CD4-positive, alpha-beta T cell (primary cell): Measurements from ENCODE around the gene SFT2D1. TPM values are rescaled to one million over a fixed set of nuclear protein-coding genes. Genes with fewer than 3 reads are reported as not detected.

ENCODE experiments used
- ATAC-seq: fragments of 200-7000 bp; cut with Tn5 transposase; one replicate; pipeline ENCODE4 v1.10.0; 2022; ENCODE audit warnings: mild to moderate bottlenecking; ENCODE audit not compliant: poor library complexity
- CTCF ChIA-PET: fragments of 350-600 bp; sonication (Branson Sonifier 250); formaldehyde crosslinking; loops from one replicate; lab custom pipeline; 2021; ENCODE audit warnings: antibody characterized with exemption, inconsistent platforms; lab: Charles Lee
- POLR2A ChIA-PET: fragments of 350-600 bp; sonication (Branson Sonifier 250); formaldehyde crosslinking; loops from one replicate; lab custom pipeline; 2021; ENCODE audit warnings: antibody characterized with exemption, inconsistent platforms; lab: Charles Lee
- DNase-seq, 14 experiments: peaks; one replicate each; pipeline ENCODE4 v3.0.0-alpha.2; 2013 to 2020; ENCODE audit warnings: mixed read lengths in 2 of 14
- H3K27ac ChIP-seq, 2 donors: one replicate each; pipeline versions ENCODE4 v1.5.1 to v1.7.0; 2013; ENCODE audit warnings: low read length in 2 of 2, low read depth in 1 of 2, mild to moderate bottlenecking in 1 of 2
- H3K27me3 ChIP-seq, 2 experiments: 1 replicate in 1 of 2; 2 replicates in 1 of 2; pipeline versions ENCODE4 v1.6.1 to v1.7.0; 2013; ENCODE audit warnings: low read length in 2 of 2, control low read depth in 1 of 2, mild to moderate bottlenecking in 1 of 2, moderate library complexity in 1 of 2; ENCODE audit not compliant: insufficient read depth in 2 of 2, control insufficient read depth in 1 of 2
- H3K36me3 ChIP-seq: one replicate; pipeline ENCODE4 v1.6.1; 2013; ENCODE audit warnings: low read length, control low read depth; ENCODE audit not compliant: insufficient read depth
- H3K4me1 ChIP-seq: one replicate; pipeline ENCODE4 v1.6.1; 2013; ENCODE audit warnings: low read length, control low read depth; ENCODE audit not compliant: insufficient read depth
- H3K4me3 ChIP-seq: one replicate; pipeline ENCODE4 v1.5.1; 2013; ENCODE audit warnings: mild to moderate bottlenecking, low read length, moderate library complexity
- H3K9me3 ChIP-seq, 2 experiments: 1 replicate in 1 of 2; 2 replicates in 1 of 2; pipeline versions ENCODE4 v1.6.1 to v1.7.0; 2013; ENCODE audit warnings: low read length in 2 of 2, mild to moderate bottlenecking in 2 of 2, control low read depth in 1 of 2, moderate library complexity in 1 of 2; ENCODE audit not compliant: control insufficient read depth in 1 of 2, insufficient read depth in 1 of 2
- H3K27ac Mint-ChIP-seq: one replicate; pipeline ENCODE4 v1.8.0; 2020; ENCODE audit warnings: mixed read lengths
- H3K27me3 Mint-ChIP-seq: one replicate; pipeline ENCODE4 v1.8.0; 2021; ENCODE audit warnings: mixed read lengths
- H3K36me3 Mint-ChIP-seq: one replicate; pipeline ENCODE4 v1.8.0; 2021; ENCODE audit warnings: low read depth, mixed read lengths
- H3K4me1 Mint-ChIP-seq: one replicate; pipeline ENCODE4 v1.8.0; 2021; ENCODE audit warnings: low read depth, mixed read lengths
- H3K4me3 Mint-ChIP-seq: one replicate; pipeline ENCODE4 v1.8.0; 2020; ENCODE audit warnings: mild to moderate bottlenecking, mixed read lengths
- H3K9me3 Mint-ChIP-seq: one replicate; pipeline ENCODE4 v1.8.0; 2020; ENCODE audit warnings: mixed read lengths
- CTCF ChIP-seq: fragments of 200-600 bp; IDR thresholded peaks from one replicate; pipeline ENCODE4 v1.8.0; 2022; ENCODE audit warnings: antibody characterized with exemption, mild to moderate bottlenecking
- intact Hi-C, 2 experiments: fragments of 100-400 bp; cut with DNase I in 1 of 2; cut with micrococcal nuclease in 1 of 2; formaldehyde crosslinking; loops; one replicate each; pipeline versions ENCODE4 v1.15.1 to v1.9.0; 2023 to 2025; cut with DNase I, micrococcal nuclease
- total RNA-seq, 174 experiments: library from RNA in 2 of 174; stranded (reverse) in 2 of 174; gene quantifications; one replicate each; pipeline ENCODE4 v1.2.3 and lab custom pipeline; 2021 to 2026

Gene SFT2D1
- total RNA-seq, 2 experiments from 2014 or later = 10.4 to 12.5 TPM

- H3K4me3 ChIP-seq = peak overlapping the region; percentile 92
- ATAC-seq (no peak), DNase-seq (peak in 3 of 14 experiments; percentile 17 to 37 (median 33))
- Mint-ChIP-seq H3K9me3 (no peaks in the 10 kb centered on the region), H3K4me1 (peaks cover 9% of the 10 kb centered on the region), H3K27ac (peak overlapping the region; percentile 82), H3K4me3 (peak overlapping the region; percentile 90), H3K27me3 (no peaks in the 10 kb centered on the region), H3K36me3 (peaks cover 6% of the 10 kb centered on the region)
- H3K9me3 ChIP-seq = no peaks in the 10 kb centered on the region
- no peaks in the 10 kb centered on the region for H3K27me3 ChIP-seq
- intact Hi-C loops = loop anchor here in 1 of 2 experiments (5.0 kb wide), 1 partner anchor 39 kb away; the partner anchor contains the start of gene MPC1
- peaks cover 5% of the 10 kb centered on the region for H3K36me3 ChIP-seq
- ChIA-PET CTCF (interaction anchor here (0.7 kb wide), 1 partner anchor 38 kb away, joined by 3 read pairs; no protein-coding TSS in a partner anchor), POLR2A (interaction anchor here (0.9 to 2.1 kb wide), 5 partner anchors 38 to 615 kb away, joined by 3 to 8 read pairs (median 4); partner anchors contain the start of genes RNASET2 and RPS6KA2)
- no peak for TF ChIP-seq CTCF
- H3K27ac ChIP-seq = peak overlapping the region; percentile 78 to 82
- peaks cover 40% of the 10 kb centered on the region for H3K4me1 ChIP-seq
Measured at GRCh38 chr6:166343150-166343487, 774 bp upstream of the SFT2D1 start.

DNA sequence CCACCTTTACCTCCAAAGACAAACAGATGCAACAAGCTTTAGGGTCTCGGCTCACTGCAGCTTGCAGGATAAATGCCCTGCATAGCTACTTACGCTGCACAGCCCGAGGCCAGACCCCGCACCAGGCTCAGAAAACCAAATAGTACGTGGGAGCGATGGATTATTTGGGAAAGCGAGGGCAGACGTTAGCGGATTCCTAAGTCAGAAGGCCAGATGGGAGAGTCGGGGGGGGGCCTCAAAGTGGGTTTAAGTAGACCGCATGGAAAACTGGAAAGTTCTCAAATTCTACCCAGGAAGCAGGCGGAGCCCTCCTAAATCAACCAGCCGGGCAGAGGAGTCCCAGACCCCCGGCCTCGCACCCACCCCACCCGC, 382 bp downstream of the SFT2D1 start:
- Histone ChIP-seq H3K9me3 (no peaks in the 10 kb centered on the region), H3K27ac (peak overlapping the region; percentile 78 to 82), H3K27me3 (no peaks in the 10 kb centered on the region), H3K4me1 (peaks cover 50% of the 10 kb centered on the region), H3K4me3 (peak overlapping the region; percentile 92), H3K36me3 (peaks cover 15% of the 10 kb centered on the region)
- Mint-ChIP-seq H3K27me3 (no peaks in the 10 kb centered on the region), H3K4me1 (peaks cover 9% of the 10 kb centered on the region), H3K9me3 (no peaks in the 10 kb centered on the region), H3K4me3 (peak overlapping the region; percentile 90), H3K27ac (peak overlapping the region; percentile 77), H3K36me3 (peaks cover 6% of the 10 kb centered on the region)
- TF ChIP-seq CTCF = no peak
- intact Hi-C loops = loop anchor here in 1 of 2 experiments (5.0 kb wide), 1 partner anchor 40 kb away; the partner anchor contains the start of gene MPC1
- ChIA-PET CTCF (no interaction called here), POLR2A (interaction anchor here (0.7 to 2.1 kb wide), 8 partner anchors 21 to 778 kb away, joined by 3 to 9 read pairs (median 4); partner anchors contain the start of genes RNASET2 and RPS6KA2)
- ATAC-seq = peak; percentile 43
- DNase-seq = peak in 4 of 14 experiments; percentile 14 to 39 (median 31)

DNA sequence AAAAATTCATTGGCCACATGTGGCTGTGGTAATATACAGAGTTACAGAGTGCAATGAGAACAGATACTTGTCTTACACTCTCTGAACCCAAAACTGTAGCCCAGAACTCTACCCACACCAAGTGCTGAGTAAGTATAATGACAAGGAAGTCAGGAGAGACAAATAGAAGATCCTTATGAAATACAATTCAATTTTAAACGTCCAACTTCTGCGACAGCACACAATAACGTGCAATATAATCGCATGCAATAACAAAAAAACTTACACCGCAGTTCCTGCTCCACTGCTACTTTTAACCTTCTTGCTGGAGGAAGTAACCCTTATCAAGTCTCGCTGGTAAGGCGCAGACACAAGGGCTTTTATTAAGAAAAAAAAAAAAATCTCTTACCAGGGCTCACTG, 881 bp downstream of the SFT2D1 start:
- peak overlapping the region; percentile 90 for H3K4me3 Mint-ChIP-seq
- ATAC-seq (peak; percentile 71), DNase-seq (peak in 4 of 14 experiments; percentile 26 to 62 (median 56))
- peaks cover 9% of the 10 kb centered on the region for H3K4me1 Mint-ChIP-seq
- peaks cover 6% of the 10 kb centered on the region for H3K36me3 Mint-ChIP-seq
- Histone ChIP-seq H3K4me3 (peak overlapping the region; percentile 92), H3K27ac (peak overlapping the region in 1 of 2 donors; percentile 82), H3K4me1 (peaks cover 55% of the 10 kb centered on the region), H3K36me3 (peaks cover 20% of the 10 kb centered on the region), H3K9me3 (no peaks in the 10 kb centered on the region), H3K27me3 (no peaks in the 10 kb centered on the region)
- intact Hi-C loops = loop anchor here in 1 of 2 experiments (5.0 kb wide), 1 partner anchor 41 kb away; the partner anchor contains the start of gene MPC1
- no peak for TF ChIP-seq CTCF
- no peaks in the 10 kb centered on the region for H3K9me3 Mint-ChIP-seq
- H3K27me3 Mint-ChIP-seq = no peaks in the 10 kb centered on the region
- ChIA-PET CTCF (no interaction called here), POLR2A (interaction anchor here (0.7 to 2.1 kb wide), 5 partner anchors 20 to 779 kb away, joined by 3 to 9 read pairs (median 8); partner anchors contain the start of gene RPS6KA2)
- H3K27ac Mint-ChIP-seq = peak overlapping the region; percentile 77
